Measurements from ENCODE around the gene ID2.

ID2 gene, protein sequence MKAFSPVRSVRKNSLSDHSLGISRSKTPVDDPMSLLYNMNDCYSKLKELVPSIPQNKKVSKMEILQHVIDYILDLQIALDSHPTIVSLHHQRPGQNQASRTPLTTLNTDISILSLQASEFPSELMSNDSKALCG

GRCh38 chr2:8681786-8682692, at the start of gene ID2:
TSS of gene ID2 (plus strand) at chr2:8682056. CDS start at chr2:8682166, 110 bp downstream.
- peak; percentile 95 for DNase-seq

GRCh38 chr2:8632755-8633154, 49.1 kb upstream of the ID2 start:
- no peak for DNase-seq

DNA sequence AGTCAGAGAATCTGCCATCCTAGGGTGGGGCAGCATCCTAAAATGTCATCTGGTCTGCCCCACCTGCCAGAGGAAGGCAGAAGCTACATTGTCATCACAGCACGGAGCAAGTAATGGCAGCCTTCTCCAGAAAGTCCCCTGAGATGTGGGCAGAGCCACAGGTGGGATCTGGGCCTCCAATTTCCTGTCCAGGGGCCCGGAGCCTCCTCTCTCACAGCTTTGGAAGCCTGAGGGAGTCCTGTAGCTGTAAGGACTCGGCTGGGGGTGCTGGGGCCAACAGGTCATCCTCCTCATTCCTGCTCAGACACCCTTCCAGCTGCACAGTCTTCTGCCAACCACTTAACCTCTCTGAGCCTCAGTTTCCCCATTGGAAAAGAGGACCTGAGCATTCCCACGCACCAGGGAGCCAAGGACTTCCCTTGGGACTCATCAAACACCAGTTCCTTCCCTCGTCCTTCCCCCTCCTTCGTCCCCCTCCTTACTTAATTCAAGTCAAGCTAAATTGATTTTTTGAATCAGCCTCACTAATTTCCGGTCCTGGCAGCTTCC, 48.6 kb upstream of the ID2 start:
- no peak for DNase-seq

- DNase-seq, result no peak
Observed at GRCh38 chr2:8633735-8634313, 48.0 kb upstream of the ID2 start.

DNA sequence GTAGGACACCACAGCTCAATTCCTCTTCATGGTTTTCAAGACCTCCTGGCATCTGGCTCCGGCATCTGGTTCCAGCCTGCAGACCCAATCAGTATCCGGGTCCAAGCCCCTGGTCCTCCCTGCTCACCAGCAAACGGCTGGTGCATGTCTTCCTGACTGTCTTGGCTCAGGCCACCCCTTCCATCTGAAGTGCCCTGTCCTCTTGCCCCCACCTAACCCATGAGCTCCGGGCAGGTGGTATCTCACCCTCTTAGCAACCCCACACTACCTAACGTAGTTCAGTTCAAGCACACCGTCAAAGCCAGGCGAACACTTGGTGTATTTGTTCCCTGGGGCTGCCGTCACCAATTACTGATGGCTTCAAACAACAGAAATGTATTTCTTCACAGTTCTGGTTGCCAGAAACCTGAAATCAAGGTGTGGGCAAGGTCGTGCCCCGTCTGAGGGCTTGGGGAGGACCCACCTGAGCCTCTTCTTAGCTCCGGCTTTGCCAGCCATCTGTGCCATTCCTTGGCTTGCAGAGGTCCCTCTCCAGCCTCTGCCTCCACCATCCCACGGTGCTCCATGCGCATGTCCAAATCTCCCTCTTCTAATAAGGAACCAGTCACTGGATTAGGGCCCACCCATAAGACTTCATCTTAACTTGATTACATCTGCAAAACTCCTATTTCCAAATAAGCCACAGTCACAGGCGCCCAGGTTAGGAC, 47.2 kb upstream of the ID2 start:
- no peak for DNase-seq

DNA sequence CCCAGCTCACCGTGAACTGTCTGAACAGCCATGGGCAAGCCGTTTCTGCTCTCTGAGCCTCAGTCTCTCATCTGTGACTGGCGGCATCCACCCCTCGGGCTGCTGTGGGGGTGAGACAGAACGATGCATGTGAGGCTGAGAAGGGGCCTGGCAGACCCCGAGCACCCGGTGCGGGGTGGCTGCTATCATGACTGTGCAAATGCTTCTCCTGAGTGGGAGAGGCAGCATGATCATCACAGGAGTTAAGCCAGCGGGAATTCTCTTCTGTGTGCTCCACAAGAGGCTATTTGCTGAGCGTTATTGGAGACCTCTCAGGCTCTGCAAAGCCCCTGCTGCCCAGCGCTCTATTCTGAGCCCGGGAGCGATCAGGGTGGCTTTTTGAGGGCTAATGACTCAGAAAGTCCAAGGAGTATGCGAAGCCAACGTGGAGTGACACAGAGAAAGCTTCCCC, 45.8 kb upstream of the ID2 start:
- peak; percentile 14 for DNase-seq

GRCh38 chr2:8636721-8637636, 44.9 kb upstream of the ID2 start:
- no peak for DNase-seq

DNA sequence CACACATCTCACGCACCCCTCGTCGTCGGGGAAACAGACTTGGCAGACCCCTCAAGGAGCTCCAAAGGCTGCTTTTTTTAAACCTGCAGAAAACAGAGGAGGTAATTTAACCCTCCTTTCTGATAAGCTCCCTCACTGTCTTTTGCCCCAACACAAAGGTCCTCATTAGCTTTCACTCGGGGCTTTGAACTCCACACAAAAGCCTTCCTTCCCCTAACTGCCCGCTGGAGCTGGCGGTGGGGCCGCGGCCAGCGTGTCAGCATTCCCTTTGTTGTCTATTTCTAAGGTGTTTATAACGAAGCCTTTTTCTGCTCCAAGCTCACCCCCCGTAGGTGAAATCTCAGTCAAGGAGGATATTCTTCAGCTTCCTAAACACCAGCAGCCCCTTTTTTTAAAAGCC, 43.5 kb upstream of the ID2 start:
- DNase-seq, result no peak

DNA sequence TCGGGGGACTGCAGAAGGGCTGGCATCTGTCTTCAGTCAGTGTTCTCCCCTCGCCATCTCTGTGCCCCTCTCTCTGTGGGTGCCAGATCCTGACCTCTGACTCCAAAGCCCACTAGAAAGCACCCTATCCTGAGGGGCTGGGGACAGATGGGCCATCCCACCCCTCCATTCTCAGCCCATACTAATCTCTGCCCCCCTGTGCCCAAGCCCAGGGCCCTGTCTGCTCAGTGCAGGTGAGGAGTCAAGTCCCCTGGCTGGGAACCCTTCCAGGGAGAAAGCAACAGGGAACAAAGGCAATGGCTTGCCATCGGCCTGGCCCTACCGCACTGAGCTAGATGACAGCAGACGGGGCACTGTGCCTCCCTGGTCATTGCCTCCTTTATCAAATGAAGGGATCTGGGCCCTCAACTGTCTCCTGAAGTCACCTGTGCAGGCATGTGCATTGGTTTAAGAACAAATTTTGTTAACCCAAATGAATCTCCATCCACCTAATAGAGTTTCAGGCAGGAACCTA, 42.7 kb upstream of the ID2 start:
- no peak for DNase-seq

DNA sequence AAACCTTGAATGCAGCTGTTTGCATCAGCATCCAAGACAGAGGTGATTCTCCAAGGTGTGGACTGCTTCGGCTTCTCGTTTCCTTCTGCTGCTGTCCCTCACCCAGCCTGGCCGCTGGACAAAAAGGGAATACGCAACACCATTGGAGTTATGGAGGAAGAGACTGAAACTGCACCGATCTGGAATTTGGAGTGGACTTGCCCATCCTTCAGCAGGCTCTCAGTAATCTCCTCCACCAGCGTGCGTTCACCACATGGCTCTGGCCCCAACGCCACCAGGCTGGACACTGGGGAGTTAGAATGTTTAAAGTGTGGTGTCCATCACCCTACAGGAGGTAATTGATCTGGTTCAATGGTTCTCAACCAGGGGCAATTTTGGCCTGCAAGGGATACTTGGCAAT, 41.4 kb upstream of the ID2 start:
- no peak for DNase-seq

GRCh38 chr2:8641301-8641965, 40.4 kb upstream of the ID2 start:
- no peak for DNase-seq

DNA sequence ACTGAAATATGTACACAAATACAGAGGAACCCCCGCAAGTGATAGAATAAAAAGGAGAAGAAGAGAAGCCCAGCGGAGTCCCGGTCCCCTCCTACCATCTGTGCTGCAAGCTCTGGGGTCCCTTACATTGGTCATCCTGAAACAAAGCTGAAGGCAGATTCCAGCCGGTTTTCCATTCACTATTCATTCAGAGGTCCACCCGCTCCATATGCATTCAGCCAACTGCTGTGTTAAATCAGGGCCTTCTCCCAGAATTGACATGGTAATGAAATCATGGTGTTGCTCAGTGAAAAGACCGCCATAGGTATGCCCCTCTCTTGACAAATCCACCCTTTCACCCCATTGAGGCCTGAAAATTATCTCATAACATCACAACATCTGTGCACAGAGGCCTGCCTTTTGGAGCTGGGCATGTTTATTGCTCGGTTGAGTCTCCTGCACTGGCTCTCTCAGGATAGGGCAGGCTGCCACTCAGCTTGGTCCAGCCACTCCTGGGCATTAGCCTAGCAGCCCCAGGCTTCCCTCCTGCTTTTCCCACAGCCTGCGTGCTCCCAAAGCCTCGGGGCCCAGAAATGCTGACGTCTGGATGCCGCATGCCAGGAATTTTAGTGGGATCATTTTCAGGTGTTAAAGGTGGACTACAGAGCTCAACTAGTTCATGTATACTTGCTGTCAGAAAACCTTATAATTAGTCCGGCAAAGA, 39.3 kb upstream of the ID2 start:
- no peak for DNase-seq

- DNase-seq, result no peak
Observed at GRCh38 chr2:8643250-8643995, 38.4 kb upstream of the ID2 start.

GRCh38 chr2:8643996-8644356, 37.9 kb upstream of the ID2 start:
- DNase-seq, result no peak

DNA sequence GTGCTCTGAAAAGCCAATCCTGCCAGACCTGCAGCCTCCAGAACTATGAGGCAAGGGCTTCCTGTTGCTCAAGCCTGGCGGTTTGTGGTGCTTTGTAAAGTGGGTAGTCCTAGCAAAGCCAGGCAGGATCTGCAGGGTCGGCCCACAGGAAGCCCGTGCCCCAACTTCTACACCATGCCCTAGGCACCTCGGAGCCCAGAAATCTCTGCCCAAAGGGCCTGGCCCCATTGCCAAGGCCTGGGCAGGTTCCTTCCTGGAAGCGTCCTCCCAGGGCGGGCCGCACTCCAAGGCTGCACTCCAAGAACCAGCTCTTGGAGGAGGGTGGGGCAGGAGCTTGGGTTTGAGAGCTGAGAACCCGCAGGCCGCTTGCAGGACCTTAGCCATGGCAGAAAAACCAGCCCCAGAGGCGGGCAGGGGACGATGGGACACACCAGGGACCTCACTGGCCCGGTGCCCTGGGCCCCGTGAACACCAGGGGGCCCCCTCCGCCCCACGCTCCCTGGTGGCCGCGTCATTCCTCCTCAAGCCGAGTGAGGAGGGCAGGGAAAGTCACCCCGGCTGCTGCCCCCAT, 37.2 kb upstream of the ID2 start:
- DNase-seq, result no peak

GRCh38 chr2:8645176-8645831, 36.6 kb upstream of the ID2 start:
- no peak for DNase-seq

DNA sequence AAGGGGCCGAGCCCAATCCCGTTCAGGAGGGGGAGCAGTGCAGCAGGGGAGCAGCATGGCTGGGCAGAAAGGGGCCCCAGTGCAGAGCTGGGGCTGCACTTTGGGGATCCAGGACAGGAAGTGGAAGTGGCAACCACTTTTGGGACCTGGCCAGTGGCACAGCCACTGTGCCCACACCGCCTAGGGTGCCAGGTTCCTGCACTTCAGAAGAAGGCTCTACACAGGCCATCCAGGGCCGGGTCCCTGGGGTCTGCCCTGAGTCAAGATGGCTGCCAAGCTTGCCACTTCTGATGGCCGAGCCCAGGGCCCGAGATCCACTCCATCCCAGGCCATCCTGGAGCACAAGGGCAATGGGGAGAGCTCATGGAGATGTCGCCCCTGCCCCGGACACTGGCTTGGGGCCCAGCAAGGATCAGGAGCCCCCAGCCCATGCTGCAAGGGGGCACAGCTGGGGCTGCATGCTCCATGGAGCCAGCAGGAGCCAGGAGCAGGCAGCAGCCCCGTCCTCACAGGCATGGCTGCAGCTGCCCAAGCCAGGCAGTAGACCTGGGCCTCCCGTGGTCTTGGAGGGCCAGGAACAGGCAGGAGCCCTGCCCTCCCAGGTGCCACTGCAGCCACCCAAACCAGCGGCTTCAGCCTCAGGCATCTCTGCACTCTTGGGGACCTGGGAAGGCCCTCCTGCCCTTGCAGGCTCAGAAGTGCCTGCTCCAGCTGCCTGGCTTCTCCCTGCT, 35.0 kb upstream of the ID2 start:
- DNase-seq, result no peak

DNA sequence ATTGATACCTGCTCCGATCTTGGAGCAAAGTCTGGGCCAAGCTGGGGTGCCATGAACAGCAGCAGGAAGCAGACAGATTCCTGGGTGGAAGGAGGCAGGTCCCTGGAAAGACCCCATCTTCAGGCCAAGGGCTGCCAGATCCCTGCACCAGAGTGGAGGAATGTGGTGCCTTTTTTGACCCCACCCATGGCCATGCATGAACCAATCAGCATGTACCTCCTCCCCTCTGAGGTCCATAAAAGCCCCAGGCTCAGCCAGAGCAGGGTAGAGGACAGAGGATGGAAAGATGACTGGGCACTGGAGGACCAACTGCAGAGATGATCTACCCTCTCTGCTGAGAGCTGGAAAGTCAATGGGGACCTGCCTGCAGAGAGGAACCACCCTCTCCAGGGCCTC, 34.4 kb upstream of the ID2 start:
- no peak for DNase-seq

Data from NCI-H1092 (cell line).